ENCODE data around the gene MED25.

DNA sequence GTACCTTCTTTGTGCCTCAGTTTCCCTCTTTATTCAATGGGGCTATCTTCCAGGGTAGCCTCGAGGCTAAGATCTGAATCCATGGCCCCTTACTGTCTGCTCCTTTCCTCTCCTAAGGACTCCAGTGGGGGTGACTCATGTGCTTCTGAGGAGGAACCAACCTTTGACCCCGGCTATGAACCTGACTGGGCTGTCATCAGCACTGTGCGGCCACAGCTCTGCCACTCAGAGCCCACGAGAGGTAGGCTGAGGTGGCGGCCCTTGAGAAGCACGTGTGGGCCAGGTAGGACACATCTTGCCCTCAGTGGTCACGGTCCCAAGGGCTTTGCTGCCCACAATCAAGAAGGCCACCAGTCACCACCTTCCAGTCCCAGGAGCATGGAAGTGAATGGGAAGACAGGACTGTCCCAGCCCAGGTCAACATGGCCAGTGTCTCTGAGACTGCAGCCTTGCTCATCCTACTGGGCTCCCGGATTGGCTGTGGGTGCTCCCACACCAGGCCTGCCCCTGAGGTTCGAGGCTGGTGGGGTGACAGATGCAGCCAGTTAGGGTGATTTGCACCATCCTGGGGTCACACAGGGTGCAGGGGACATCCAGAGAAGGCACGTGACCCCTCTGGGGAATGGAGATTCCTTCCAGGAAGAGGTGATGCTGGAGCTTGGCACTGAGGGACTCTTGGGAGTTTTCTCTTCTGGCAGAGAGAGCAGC, 62.2 kb downstream of the MED25 start:
- TF ChIP-seq POLR2A (IDR thresholded peaks at IDR 0.05): no peak
- TF ChIP-seq, protein P1, sequence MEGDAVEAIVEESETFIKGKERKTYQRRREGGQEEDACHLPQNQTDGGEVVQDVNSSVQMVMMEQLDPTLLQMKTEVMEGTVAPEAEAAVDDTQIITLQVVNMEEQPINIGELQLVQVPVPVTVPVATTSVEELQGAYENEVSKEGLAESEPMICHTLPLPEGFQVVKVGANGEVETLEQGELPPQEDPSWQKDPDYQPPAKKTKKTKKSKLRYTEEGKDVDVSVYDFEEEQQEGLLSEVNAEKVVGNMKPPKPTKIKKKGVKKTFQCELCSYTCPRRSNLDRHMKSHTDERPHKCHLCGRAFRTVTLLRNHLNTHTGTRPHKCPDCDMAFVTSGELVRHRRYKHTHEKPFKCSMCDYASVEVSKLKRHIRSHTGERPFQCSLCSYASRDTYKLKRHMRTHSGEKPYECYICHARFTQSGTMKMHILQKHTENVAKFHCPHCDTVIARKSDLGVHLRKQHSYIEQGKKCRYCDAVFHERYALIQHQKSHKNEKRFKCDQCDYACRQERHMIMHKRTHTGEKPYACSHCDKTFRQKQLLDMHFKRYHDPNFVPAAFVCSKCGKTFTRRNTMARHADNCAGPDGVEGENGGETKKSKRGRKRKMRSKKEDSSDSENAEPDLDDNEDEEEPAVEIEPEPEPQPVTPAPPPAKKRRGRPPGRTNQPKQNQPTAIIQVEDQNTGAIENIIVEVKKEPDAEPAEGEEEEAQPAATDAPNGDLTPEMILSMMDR (IDR thresholded peaks at IDR 0.05): no peak

Measured in prostate gland (tissue), 2 donors.